A549 (cell line): ENCODE measurements around the gene MAT2A. TPM values are rescaled to one million over a fixed set of nuclear protein-coding genes. Genes with fewer than 3 reads are reported as not detected.

Experiments
- ATAC-seq, 2 experiments: fragments of 200-7000 bp in 1 of 2; fragments of >200 bp in 1 of 2; cut with Nextera tagmentation in 1 of 2; cut with Tn5 transposase in 1 of 2; 3 replicates each; pipeline versions ENCODE4 v1.8.0 to v1.9.1; 2018 to 2020; ENCODE audit warnings: mild to moderate bottlenecking in 1 of 2, moderate library complexity in 1 of 2
- CTCF ChIA-PET: fragments of 300-600 bp; sonication (Branson Sonifier 250); formaldehyde crosslinking; extraction: SDS; loops from one replicate; lab custom pipeline; 2021; ENCODE audit warnings: antibody characterized with exemption, inconsistent platforms; lab: Yijun Ruan, JAX
- POLR2A ChIA-PET: fragments of 350-600 bp; formaldehyde crosslinking; extraction: SDS; loops from one replicate; lab custom pipeline; 2021; ENCODE audit warnings: antibody characterized with exemption, inconsistent platforms; lab: Yijun Ruan, JAX
- DNase-seq, 2 experiments: peaks; one replicate each; pipeline versions ENCODE4 v3.0.0 to v3.0.0-alpha.2; 2011 to 2016; ENCODE audit warnings: low read depth in 1 of 2, low spot score in 1 of 2
- FAIRE-seq: peaks from 2 replicates; lab custom pipeline; 2011; peaks lifted over from hg19 to GRCh38; lab: Jason Lieb, UNC
- H3K27ac ChIP-seq, 2 experiments: fragments of >200 bp; sonication (Bioruptor Twin); formaldehyde crosslinking; 3 replicates each; pipeline ENCODE4 v1.5.1; 2016 to 2017
- H3K4me1 ChIP-seq: fragments of >200 bp; sonication (Bioruptor Twin); formaldehyde crosslinking; 3 replicates; pipeline ENCODE4 v1.6.1; 2016
- H3K4me2 ChIP-seq: fragments of >200 bp; sonication (Bioruptor Twin); formaldehyde crosslinking; 3 replicates; pipeline ENCODE4 v1.6.1; 2016
- H3K4me3 ChIP-seq: fragments of >200 bp; sonication (Bioruptor Twin); formaldehyde crosslinking; 3 replicates; pipeline ENCODE4 v1.5.1; 2016
- H3K9me3 ChIP-seq: fragments of >200 bp; sonication (Bioruptor Twin); formaldehyde crosslinking; 3 replicates; pipeline ENCODE4 v1.6.1; 2016
- BHLHE40 ChIP-seq: IDR thresholded peaks from 2 replicates; pipeline ENCODE4 v1.6.1; 2012; ENCODE audit warnings: low read depth, low read length, inconsistent platforms
- CBX8 ChIP-seq: fragments of 200-600 bp; sonication (generic); IDR thresholded peaks from 2 replicates; pipeline ENCODE4 v1.6.1; 2016
- CHD2 ChIP-seq: fragments of 150-350 bp; IDR thresholded peaks from 2 replicates; pipeline ENCODE4 v1.6.1; 2014; ENCODE audit warnings: low read length; ENCODE audit not compliant: partially characterized antibody
- EP300 ChIP-seq, 2 experiments: fragments of >200 bp; sonication (Bioruptor Twin); formaldehyde crosslinking; IDR thresholded peaks; 2 replicates in 1 of 2; 3 replicates in 1 of 2; pipeline ENCODE4 v1.6.1; 2016 to 2017
- FOSB ChIP-seq: fragments of 250-450 bp; sonication (Bioruptor Pico); IDR thresholded peaks from 2 replicates; pipeline ENCODE4 v1.5.0; 2020; ENCODE audit warnings: mild to moderate bottlenecking, moderate library complexity
- FOSL2 ChIP-seq, 2 experiments: fragments of 450-650 bp in 1 of 2; fragments of >200 bp in 1 of 2; sonication (Bioruptor Twin) in 1 of 2; formaldehyde crosslinking; IDR thresholded peaks; 2 replicates each; pipeline versions ENCODE4 v1.5.0 to v1.6.1; 2016 to 2020; ENCODE audit warnings: mild to moderate bottlenecking in 1 of 2, moderate library complexity in 1 of 2
- FOXS1 ChIP-seq: fragments of 250-450 bp; sonication (Bioruptor Pico); IDR thresholded peaks from 2 replicates; pipeline ENCODE4 v1.5.0; 2020; ENCODE audit warnings: mild to moderate bottlenecking, moderate library complexity
- GATA3 ChIP-seq: IDR thresholded peaks from 2 replicates; pipeline ENCODE4 v1.6.1; 2012; ENCODE audit warnings: borderline replicate concordance
- HDAC2 ChIP-seq: fragments of 200-600 bp; sonication (generic); IDR thresholded peaks from 2 replicates; pipeline ENCODE4 v1.6.1; 2016
- HEYL ChIP-seq: fragments of 250-450 bp; sonication (Bioruptor Pico); IDR thresholded peaks from 2 replicates; pipeline ENCODE4 v1.8.0; 2021; ENCODE audit warnings: mild to moderate bottlenecking, moderate library complexity
- HOXA7 ChIP-seq: fragments of 250-450 bp; sonication (Bioruptor Pico); IDR thresholded peaks from 2 replicates; pipeline ENCODE4 v1.5.0; 2020; ENCODE audit warnings: mild to moderate bottlenecking, moderate library complexity
- HOXB5 ChIP-seq: fragments of 250-450 bp; sonication (Bioruptor Pico); IDR thresholded peaks from 2 replicates; pipeline ENCODE4 v1.5.0; 2020; ENCODE audit warnings: mild to moderate bottlenecking, moderate library complexity
- JUN ChIP-seq, 2 experiments: fragments of >200 bp; sonication (Bioruptor Twin); formaldehyde crosslinking; IDR thresholded peaks; 2 replicates in 1 of 2; 3 replicates in 1 of 2; pipeline ENCODE4 v1.6.1; 2016 to 2017
- JUNB ChIP-seq: fragments of >200 bp; sonication (Bioruptor Twin); formaldehyde crosslinking; IDR thresholded peaks from 2 replicates; pipeline ENCODE4 v1.6.1; 2016
- KDM5A ChIP-seq: fragments of 200-600 bp; sonication (generic); IDR thresholded peaks from 2 replicates; pipeline ENCODE4 v1.6.1; 2016; ENCODE audit warnings: antibody characterized with exemption, mild to moderate bottlenecking
- MAFK ChIP-seq: fragments of 450-650 bp; IDR thresholded peaks from 2 replicates; pipeline ENCODE4 v1.6.1; 2014; ENCODE audit not compliant: partially characterized antibody
- MAZ ChIP-seq: fragments of 150-350 bp; IDR thresholded peaks from 2 replicates; pipeline ENCODE4 v1.6.1; 2014; ENCODE audit warnings: antibody characterized with exemption, low read depth, low read length, borderline replicate concordance
- MYC ChIP-seq: IDR thresholded peaks from 2 replicates; pipeline ENCODE4 v1.6.1; 2012; ENCODE audit warnings: mild to moderate bottlenecking, inconsistent platforms, low read length, improper control_type of control experiment, borderline replicate concordance
- POLR2AphosphoS2 ChIP-seq: conservative IDR thresholded peaks from 2 replicates; pipeline ENCODE4 v1.6.1; 2012; ENCODE audit warnings: low read length, improper control_type of control experiment, inconsistent platforms
- RAD21 ChIP-seq, 2 experiments: fragments of >200 bp in 1 of 2; sonication (Bioruptor Twin) in 1 of 2; formaldehyde crosslinking in 1 of 2; IDR thresholded peaks in 1 of 2; conservative IDR thresholded peaks in 1 of 2; 2 replicates in 1 of 2; 3 replicates in 1 of 2; pipeline ENCODE4 v1.6.1; 2012 to 2018; ENCODE audit warnings: inconsistent platforms in 1 of 2
- RARB ChIP-seq: fragments of 250-450 bp; sonication (Bioruptor Pico); IDR thresholded peaks from 2 replicates; pipeline ENCODE4 v1.8.0; 2021; ENCODE audit warnings: mild to moderate bottlenecking, moderate library complexity
- RNF2 ChIP-seq: fragments of 200-600 bp; sonication (generic); IDR thresholded peaks from 2 replicates; pipeline ENCODE4 v1.6.1; 2016; ENCODE audit warnings: low read depth, mild to moderate bottlenecking, antibody characterized with exemption, moderate library complexity, borderline replicate concordance
- USF2 ChIP-seq: fragments of 450-650 bp; IDR thresholded peaks from 2 replicates; pipeline ENCODE4 v1.6.1; 2014; ENCODE audit warnings: antibody characterized with exemption
- ZFP36 ChIP-seq: fragments of 450-650 bp; IDR thresholded peaks from 2 replicates; pipeline ENCODE4 v1.6.1; 2014; ENCODE audit warnings: borderline replicate concordance; ENCODE audit not compliant: partially characterized antibody
- ZSCAN20 ChIP-seq: fragments of 250-450 bp; sonication (Bioruptor Pico); IDR thresholded peaks from 2 replicates; pipeline ENCODE4 v1.8.0; 2022; ENCODE audit warnings: mild to moderate bottlenecking, moderate library complexity
- WGBS: methylation state at CpG from one replicate; pipeline ENCODE4 v1.1.6; 2017; ENCODE audit errors: missing lambda C conversion rate; 5-methylcytosine and 5-hydroxymethylcytosine counted together
- polyA plus RNA-seq, 4 experiments: library from polyadenylated mRNA; depleted of rRNA in 3 of 4; stranded (reverse); fragments of >200 nt; fragmentation: RNase III in 1 of 4; extraction: RNeasy Plus Mini Kit Qiagen cat#74134 plus additional on column Dnase treatment in 1 of 4; gene quantifications; 2 replicates in 3 of 4; 3 replicates in 1 of 4; pipeline ENCODE4 v1.2.3, GENCODE V29; 2011 to 2017
- TF ChIP-seq, protein P1 (sequence below): fragments of >200 bp; sonication (Bioruptor Twin); formaldehyde crosslinking; IDR thresholded peaks from 3 replicates; pipeline ENCODE4 v1.5.1; 2016
- TF ChIP-seq, protein P2 (sequence below): fragments of >200 bp; sonication (Bioruptor Twin); formaldehyde crosslinking; IDR thresholded peaks from 2 replicates; pipeline ENCODE4 v1.6.1; 2016
- TF ChIP-seq, protein P3 (sequence below): IDR thresholded peaks from 2 replicates; pipeline ENCODE4 v1.6.1; 2012

Gene MAT2A
- polyA plus RNA-seq, 2 of the 4 experiments (the other 2 are of a cell fraction), result 370 to 1,024 TPM

GRCh38 chr2:85503851-85504777, 34.9 kb upstream of the MAT2A start:
- ChIA-PET POLR2A (interaction anchor here (1.2 to 4.4 kb wide), 4 partner anchors 35 to 83 kb away, joined by 3 to 88 read pairs (median 11); partner anchors contain the start of gene MAT2A), CTCF (interaction anchor here (0.7 to 6.0 kb wide), 15 partner anchors 13 to 88 kb away, joined by 3 to 43 read pairs (median 5); partner anchors contain the start of gene MAT2A)
- Histone ChIP-seq H3K9me3 (no peaks in the 10 kb centered on the region), H3K27ac (peak overlapping the region; percentile 61 to 83), H3K4me1 (peaks cover 47% of the 10 kb centered on the region), H3K4me2 (peak overlapping the region; percentile 50), H3K4me3 (no peak overlapping the region)
- no peak for TF ChIP-seq CBX8
- TF ChIP-seq FOSB (CRISPR knock-in tag), result no peak
- 0 out of 2 replicates have a peak, but pooled peaks have one; percentile 45 for TF ChIP-seq HDAC2
- TF ChIP-seq POLR2AphosphoS2, result no peak
- TF ChIP-seq MAZ, result no peak
- TF ChIP-seq RNF2, result no peak
- TF ChIP-seq, protein P1, sequence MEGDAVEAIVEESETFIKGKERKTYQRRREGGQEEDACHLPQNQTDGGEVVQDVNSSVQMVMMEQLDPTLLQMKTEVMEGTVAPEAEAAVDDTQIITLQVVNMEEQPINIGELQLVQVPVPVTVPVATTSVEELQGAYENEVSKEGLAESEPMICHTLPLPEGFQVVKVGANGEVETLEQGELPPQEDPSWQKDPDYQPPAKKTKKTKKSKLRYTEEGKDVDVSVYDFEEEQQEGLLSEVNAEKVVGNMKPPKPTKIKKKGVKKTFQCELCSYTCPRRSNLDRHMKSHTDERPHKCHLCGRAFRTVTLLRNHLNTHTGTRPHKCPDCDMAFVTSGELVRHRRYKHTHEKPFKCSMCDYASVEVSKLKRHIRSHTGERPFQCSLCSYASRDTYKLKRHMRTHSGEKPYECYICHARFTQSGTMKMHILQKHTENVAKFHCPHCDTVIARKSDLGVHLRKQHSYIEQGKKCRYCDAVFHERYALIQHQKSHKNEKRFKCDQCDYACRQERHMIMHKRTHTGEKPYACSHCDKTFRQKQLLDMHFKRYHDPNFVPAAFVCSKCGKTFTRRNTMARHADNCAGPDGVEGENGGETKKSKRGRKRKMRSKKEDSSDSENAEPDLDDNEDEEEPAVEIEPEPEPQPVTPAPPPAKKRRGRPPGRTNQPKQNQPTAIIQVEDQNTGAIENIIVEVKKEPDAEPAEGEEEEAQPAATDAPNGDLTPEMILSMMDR, result peak; percentile 4; the same call in 1 of the 3 replicates
- no peak for TF ChIP-seq FOSL2 (IDR thresholded peaks at IDR 0.05)
- TF ChIP-seq FOSL2 (CRISPR knock-in tag; IDR thresholded peaks at IDR 0.05), result no peak
- TF ChIP-seq HEYL (CRISPR knock-in tag), result no peak
- TF ChIP-seq RAD21 (conservative IDR thresholded peaks at IDR 0.05 in 1 of 2, IDR thresholded peaks at IDR 0.05 in 1 of 2), result no peak
- TF ChIP-seq, protein P2, sequence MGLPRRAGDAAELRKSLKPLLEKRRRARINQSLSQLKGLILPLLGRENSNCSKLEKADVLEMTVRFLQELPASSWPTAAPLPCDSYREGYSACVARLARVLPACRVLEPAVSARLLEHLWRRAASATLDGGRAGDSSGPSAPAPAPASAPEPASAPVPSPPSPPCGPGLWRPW, result no peak
- no peak for TF ChIP-seq FOXS1
- peak; percentile 22 for TF ChIP-seq MAFK
- TF ChIP-seq RARB (CRISPR knock-in tag), result no peak
- no peak for TF ChIP-seq HOXA7 (CRISPR knock-in tag)
- no peak for TF ChIP-seq ZFP36
- FAIRE-seq (no peak), ATAC-seq (no peak), DNase-seq (no peak)
- WGBS, result 81% methylated on average over 18 of the region's 18 CpGs

- ChIA-PET CTCF (interaction anchor here (0.8 to 6.0 kb wide), 14 partner anchors 14 to 84 kb away, joined by 3 to 43 read pairs (median 6); partner anchors contain the start of gene MAT2A), POLR2A (interaction anchor here (0.7 to 4.4 kb wide), 6 partner anchors 12 to 83 kb away, joined by 3 to 88 read pairs (median 6); partner anchors contain the start of gene MAT2A)
- H3K4me3 ChIP-seq, result no peak overlapping the region
- H3K4me2 ChIP-seq, result peak overlapping the region; percentile 50
- FAIRE-seq, result peak; percentile 36
- peak; percentile 79 to 82 for ATAC-seq
- no peaks in the 10 kb centered on the region for H3K9me3 ChIP-seq
- 18% methylated on average over 3 of the region's 3 CpGs for WGBS
- DNase-seq, result peak; percentile 59 to 75
- TF ChIP-seq EP300 (IDR thresholded peaks at IDR 0.05) (no peak), JUN (IDR thresholded peaks at IDR 0.05) (peak in 1 of 2 experiments; percentile 46; a peak in 2 of 5 replicates), RAD21 (conservative IDR thresholded peaks at IDR 0.05 in 1 of 2, IDR thresholded peaks at IDR 0.05 in 1 of 2) (0 out of 5 replicates have a peak, but pooled peaks of 1 of the 2 experiments have one; percentile 14), MAFK (peak; percentile 49), BHLHE40 (peak; percentile 79), MYC (peak; percentile 36; the same call in 1 of the 2 replicates), KDM5A (no peak), FOSL2 (IDR thresholded peaks at IDR 0.05) (0 out of 2 replicates have a peak, but pooled peaks have one; percentile 13), FOSL2 (CRISPR knock-in tag; IDR thresholded peaks at IDR 0.05) (peak; percentile 62), GATA3 (peak; percentile 48; the same call in 1 of the 2 replicates), USF2 (peak; percentile 70), CHD2 (no peak), HOXB5 (CRISPR knock-in tag) (peak; percentile 71; the same call in 1 of the 2 replicates), JUNB (0 out of 2 replicates have a peak, but pooled peaks have one; percentile 45), ZSCAN20 (no peak)
- TF ChIP-seq, protein P3, sequence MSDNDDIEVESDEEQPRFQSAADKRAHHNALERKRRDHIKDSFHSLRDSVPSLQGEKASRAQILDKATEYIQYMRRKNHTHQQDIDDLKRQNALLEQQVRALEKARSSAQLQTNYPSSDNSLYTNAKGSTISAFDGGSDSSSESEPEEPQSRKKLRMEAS, result peak; percentile 94
- H3K4me1 ChIP-seq, result peaks cover 41% of the 10 kb centered on the region
- H3K27ac ChIP-seq, result peak overlapping the region; percentile 61 to 83
These were observed 34.1 kb upstream of the MAT2A start for GRCh38 chr2:85504778-85505261.
